OCI-LY3 (cell line): ENCODE data around the gene ITGA2.

Experiments
- H2AFZ ChIP-seq: fragments of 200-600, 300-600 bp; shearing (Covaris generic); 2 replicates; pipeline ENCODE4 v1.6.0; 2014; ENCODE audit warnings: antibody characterized with exemption, low read depth, low read length
- H3K27ac ChIP-seq: fragments of 200-600, 300-600 bp; sonication (generic); 2 replicates; pipeline ENCODE4 v1.5.1; 2014; ENCODE audit warnings: mild to moderate bottlenecking, low read length, moderate library complexity, mixed read lengths
- H3K27me3 ChIP-seq: fragments of 200-600, 300-600 bp; sonication (generic); 2 replicates; pipeline ENCODE4 v1.6.1; 2014; ENCODE audit warnings: low read depth, low read length, mixed read lengths
- H3K36me3 ChIP-seq: fragments of 200-600, 300-600 bp; sonication (generic); replicated peaks from 2 replicates; pipeline ENCODE3; 2014; ENCODE audit warnings: low read depth, low read length, mixed read lengths
- H3K4me1 ChIP-seq: fragments of 300-600, 200-600 bp; sonication (generic); 2 replicates; pipeline ENCODE4 v1.6.1; 2014; ENCODE audit warnings: low read length, mixed read lengths
- H3K4me2 ChIP-seq: fragments of 200-600, 300-600 bp; sonication (generic); 2 replicates; pipeline ENCODE4 v1.6.1; 2014; ENCODE audit warnings: low read length, mixed read lengths
- H3K4me3 ChIP-seq: fragments of 300-600, 200-600 bp; sonication (generic); 2 replicates; pipeline ENCODE4 v1.5.1; 2014; ENCODE audit warnings: antibody characterized with exemption, mild to moderate bottlenecking, low read length, moderate library complexity
- H3K79me2 ChIP-seq: fragments of 300-600, 200-600 bp; shearing (Covaris generic); 2 replicates; pipeline ENCODE4 v1.6.1; 2014; ENCODE audit warnings: mild to moderate bottlenecking, low read length, mixed read lengths
- H3K9ac ChIP-seq: fragments of 300-600, 200-600 bp; shearing (Covaris generic); 2 replicates; pipeline ENCODE4 v1.6.0; 2014; ENCODE audit warnings: mild to moderate bottlenecking, low read length, moderate library complexity
- H3K9me3 ChIP-seq: fragments of 200-600, 300-600 bp; shearing (Covaris generic); 2 replicates; pipeline ENCODE4 v1.6.1; 2014; ENCODE audit warnings: low read length, mixed read lengths; ENCODE audit not compliant: insufficient read depth
- H4K20me1 ChIP-seq: fragments of 200-600, 300-600 bp; sonication (generic); 2 replicates; pipeline ENCODE4 v1.6.1; 2016; ENCODE audit warnings: low read length, mixed read lengths; ENCODE audit not compliant: insufficient read depth
- CTCF ChIP-seq: fragments of 200-600, 300-600 bp; sonication (generic); IDR thresholded peaks from 2 replicates; pipeline ENCODE4 v1.5.1; 2014; ENCODE audit warnings: antibody characterized with exemption, low read length, low read depth
- EZH2phosphoT487 ChIP-seq: fragments of 200-600 bp; shearing (Covaris generic); IDR thresholded peaks from 2 replicates; pipeline ENCODE4 v1.6.1; 2018; ENCODE audit warnings: antibody characterized with exemption, mixed run types, low read depth

Gene ITGA2

GRCh38 chr5:53002491-53002890 is 13.3 kb downstream of the ITGA2 start:
- Histone ChIP-seq H3K4me1 (peaks cover 88% of the 10 kb centered on the region), H3K27me3 (no peaks in the 10 kb centered on the region), H3K4me3 (no peak overlapping the region), H3K27ac (no peak overlapping the region), H3K4me2 (no peak overlapping the region), H3K9ac (no peak overlapping the region), H3K36me3 (peaks cover 21% of the 10 kb centered on the region), H2AFZ (no peak overlapping the region), H3K79me2 (peaks cover 56% of the 10 kb centered on the region), H3K9me3 (no peaks in the 10 kb centered on the region), H4K20me1 (no peaks in the 10 kb centered on the region)
- TF ChIP-seq EZH2phosphoT487 (no peak), CTCF (no peak)

- Histone ChIP-seq H3K4me1 (peaks cover 88% of the 10 kb centered on the region), H3K27me3 (no peaks in the 10 kb centered on the region), H3K79me2 (peaks cover 52% of the 10 kb centered on the region), H3K4me3 (no peak overlapping the region), H3K9ac (no peak overlapping the region), H2AFZ (no peak overlapping the region), H3K36me3 (peaks cover 21% of the 10 kb centered on the region), H3K9me3 (no peaks in the 10 kb centered on the region), H3K27ac (peak overlapping the region; percentile 98), H4K20me1 (no peaks in the 10 kb centered on the region), H3K4me2 (no peak overlapping the region)
- TF ChIP-seq CTCF, result no peak
- TF ChIP-seq EZH2phosphoT487, result no peak
These were observed 14.0 kb downstream of the ITGA2 start for GRCh38 chr5:53003144-53003543.

- peaks cover 30% of the 10 kb centered on the region for H3K79me2 ChIP-seq
- no peaks in the 10 kb centered on the region for H4K20me1 ChIP-seq
- H3K4me1 ChIP-seq, result peaks cover 92% of the 10 kb centered on the region
- peak overlapping the region; percentile 98 for H3K27ac ChIP-seq
- H3K27me3 ChIP-seq, result no peaks in the 10 kb centered on the region
- TF ChIP-seq CTCF (no peak), EZH2phosphoT487 (no peak)
- H3K36me3 ChIP-seq, result peaks cover 14% of the 10 kb centered on the region
- no peaks in the 10 kb centered on the region for H3K9me3 ChIP-seq
- peak overlapping the region; percentile 74 for H3K9ac ChIP-seq
- peak overlapping the region; percentile 70 for H3K4me2 ChIP-seq
- no peak overlapping the region for H2AFZ ChIP-seq
- H3K4me3 ChIP-seq, result peak overlapping the region; percentile 41
These were observed 18.0 kb downstream of the ITGA2 start for GRCh38 chr5:53006911-53007890.

GRCh38 chr5:53008751-53009150 is 19.6 kb downstream of the ITGA2 start:
- Histone ChIP-seq H3K27ac (peak overlapping the region; percentile 98), H3K79me2 (peaks cover 15% of the 10 kb centered on the region), H3K9me3 (no peaks in the 10 kb centered on the region), H2AFZ (no peak overlapping the region), H3K36me3 (peaks cover under 1% of the 10 kb centered on the region), H3K4me1 (peaks cover 78% of the 10 kb centered on the region), H4K20me1 (no peaks in the 10 kb centered on the region), H3K4me3 (peak overlapping the region; percentile 51), H3K27me3 (no peaks in the 10 kb centered on the region), H3K9ac (peak overlapping the region; percentile 79), H3K4me2 (peak overlapping the region; percentile 80)
- TF ChIP-seq CTCF, result no peak
- no peak for TF ChIP-seq EZH2phosphoT487
